ENCODE measurements around the gene PCDH15.
"Not testable (repeated sequence)": the region's sequence is repeated elsewhere in the genome, so short reads cannot be mapped to it uniquely, and the experiment has no call there.

PCDH15 gene

DNA sequence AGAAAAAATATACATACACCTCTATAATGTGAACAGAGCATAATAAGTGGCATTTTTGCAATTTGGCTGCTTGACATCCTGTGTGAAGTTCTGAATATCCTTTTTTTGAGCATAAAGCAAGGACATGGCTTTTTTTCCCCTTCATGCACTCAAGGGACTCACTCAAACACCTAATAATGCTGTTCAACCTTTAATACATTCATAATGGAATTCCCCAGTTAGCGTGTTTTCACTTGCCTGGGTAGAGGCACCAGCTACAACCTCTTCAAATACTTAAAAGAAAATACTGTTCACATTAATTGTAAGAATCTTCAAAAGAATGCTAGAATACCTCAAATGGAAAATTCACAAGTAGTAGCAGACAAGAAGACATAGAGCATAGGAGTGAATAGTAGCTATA, 316.8 kb downstream of the PCDH15 start:
- Mint-ChIP-seq H3K4me1 (ENCODE audit: low read depth in 2 of 2) (no peaks in the 10 kb centered on the region), H3K27ac (no peak overlapping the region), H3K36me3 (ENCODE audit: insufficient read depth) (no peaks in the 10 kb centered on the region), H3K27me3 (no peaks in the 10 kb centered on the region), H3K9me3 (peaks cover 0 to 9% of the 10 kb centered on the region in 2 donors), H3K4me3 (no peak overlapping the region)
- no peak for DNase-seq
- ATAC-seq (replicated peaks): no peak

DNA sequence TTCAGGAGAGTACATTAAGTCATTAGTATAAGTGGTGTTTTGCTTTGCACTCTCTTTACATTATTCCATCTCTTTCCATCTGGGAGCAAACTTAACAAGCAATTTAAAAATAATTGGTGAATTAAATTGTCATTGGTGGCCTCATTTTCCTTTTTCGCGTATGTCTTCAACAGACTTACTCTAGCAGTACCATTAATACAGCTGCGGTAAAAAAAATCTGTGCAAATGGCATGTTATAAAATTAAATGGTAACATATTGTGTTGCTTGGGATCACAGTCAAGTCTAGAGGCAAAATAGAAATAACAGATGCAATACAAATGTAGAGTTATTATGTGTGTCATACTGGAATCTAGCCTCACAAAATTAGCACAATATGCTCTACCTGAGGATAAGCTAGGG, 322.4 kb downstream of the PCDH15 start:
- H3K9me3 Mint-ChIP-seq: peaks cover 3 to 8% of the 10 kb centered on the region in 2 donors
- DNase-seq (no peak), ATAC-seq (replicated peaks) (no peak)
- no peak overlapping the region for H3K27ac Mint-ChIP-seq
- H3K4me3 Mint-ChIP-seq: no peak overlapping the region
- H3K27me3 Mint-ChIP-seq: no peaks in the 10 kb centered on the region
- no peaks in the 10 kb centered on the region for H3K4me1 Mint-ChIP-seq (ENCODE audit: low read depth in 2 of 2)
- no peaks in the 10 kb centered on the region for H3K36me3 Mint-ChIP-seq (ENCODE audit: insufficient read depth)

DNA sequence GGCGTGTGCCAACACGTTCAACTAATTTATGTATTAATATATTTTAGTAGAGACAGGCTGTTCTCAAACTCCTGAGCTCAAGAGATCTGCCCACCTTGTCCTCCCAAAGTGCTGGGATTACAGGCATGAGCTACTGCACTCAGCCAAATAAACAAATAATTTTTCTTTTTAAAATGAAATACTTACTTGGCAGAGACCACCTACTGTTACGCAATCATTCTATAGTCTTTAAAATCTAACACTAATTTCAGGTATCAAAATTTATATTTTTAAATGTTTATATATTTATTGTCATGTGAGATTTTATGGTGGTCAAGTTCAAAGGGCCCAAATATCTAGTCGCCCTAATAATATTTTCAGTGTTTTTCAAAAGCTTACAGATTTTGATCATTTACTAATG, 323.3 kb downstream of the PCDH15 start:
- Mint-ChIP-seq H3K9me3 (peaks cover 2 to 8% of the 10 kb centered on the region in 2 donors), H3K27ac (no peak overlapping the region), H3K4me1 (ENCODE audit: low read depth in 2 of 2) (no peaks in the 10 kb centered on the region), H3K27me3 (no peaks in the 10 kb centered on the region), H3K36me3 (ENCODE audit: insufficient read depth) (no peaks in the 10 kb centered on the region), H3K4me3 (no peak overlapping the region)
- DNase-seq (no peak), ATAC-seq (replicated peaks) (no peak)

DNA sequence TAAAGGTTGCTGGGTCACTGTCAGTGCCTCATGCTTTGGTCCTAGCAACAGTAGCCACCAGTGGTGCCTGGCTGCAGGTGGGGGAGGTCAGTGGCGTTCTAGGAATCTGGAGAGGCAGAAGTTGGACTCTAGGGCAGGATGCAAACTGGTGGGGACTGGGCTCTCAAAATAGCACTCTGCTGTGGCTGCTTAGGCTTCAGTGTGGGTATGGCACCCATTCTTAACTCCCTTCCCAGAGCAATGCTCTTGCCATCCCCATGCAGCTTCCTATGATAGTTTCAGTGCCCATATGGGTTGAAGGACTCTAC, 330.8 kb downstream of the PCDH15 start:
- no peak for DNase-seq
- no peak overlapping the region for H3K27ac Mint-ChIP-seq
- no peak overlapping the region for H3K4me3 Mint-ChIP-seq
- H3K9me3 Mint-ChIP-seq: peaks cover 3 to 16% of the 10 kb centered on the region in 2 donors
- no peaks in the 10 kb centered on the region for H3K4me1 Mint-ChIP-seq (ENCODE audit: low read depth in 2 of 2)
- no peak for ATAC-seq (replicated peaks)
- no peaks in the 10 kb centered on the region for H3K27me3 Mint-ChIP-seq
- no peaks in the 10 kb centered on the region for H3K36me3 Mint-ChIP-seq (ENCODE audit: insufficient read depth)

DNA sequence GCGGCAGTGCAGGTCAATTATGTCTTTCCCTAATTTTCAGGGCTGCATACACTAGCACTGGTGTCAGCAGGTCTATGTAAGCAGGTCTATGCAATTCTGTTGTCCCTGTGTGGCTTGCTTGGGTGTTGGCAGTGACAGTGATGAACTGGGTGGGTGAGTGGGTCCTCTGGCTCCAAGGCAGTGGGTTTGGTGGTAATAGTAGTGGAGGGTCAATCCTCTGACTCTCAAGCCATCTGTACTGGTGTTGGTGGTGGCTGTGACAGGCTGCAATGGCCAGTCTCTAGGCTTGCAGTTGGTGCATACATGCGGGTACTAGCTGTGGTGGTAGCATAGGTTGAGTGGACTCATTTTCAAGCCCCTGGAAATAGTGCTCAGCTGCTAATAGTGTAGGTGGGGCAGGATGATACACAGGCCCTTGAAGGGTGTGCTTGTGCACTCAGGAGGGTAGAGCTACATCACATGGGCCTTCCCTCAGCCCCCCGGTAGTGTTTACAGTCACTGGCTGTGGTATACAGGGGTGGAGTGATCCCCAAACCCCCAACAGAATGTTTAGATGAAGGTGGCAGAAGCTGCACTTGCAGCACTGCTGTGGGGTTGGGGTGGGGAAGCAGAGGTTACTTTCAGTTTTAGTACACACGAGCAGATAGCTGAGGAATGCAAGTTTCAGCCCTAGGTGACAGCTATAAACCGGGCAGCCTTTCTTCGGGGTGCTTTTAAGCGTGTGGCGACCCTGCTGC, 331.3 kb downstream of the PCDH15 start:
- Mint-ChIP-seq H3K27ac (no peak overlapping the region), H3K4me3 (no peak overlapping the region), H3K27me3 (no peaks in the 10 kb centered on the region), H3K4me1 (ENCODE audit: low read depth in 2 of 2) (no peaks in the 10 kb centered on the region), H3K9me3 (peaks cover 4 to 19% of the 10 kb centered on the region in 2 donors), H3K36me3 (ENCODE audit: insufficient read depth) (no peaks in the 10 kb centered on the region)
- DNase-seq (no peak), ATAC-seq (replicated peaks) (no peak)

DNA sequence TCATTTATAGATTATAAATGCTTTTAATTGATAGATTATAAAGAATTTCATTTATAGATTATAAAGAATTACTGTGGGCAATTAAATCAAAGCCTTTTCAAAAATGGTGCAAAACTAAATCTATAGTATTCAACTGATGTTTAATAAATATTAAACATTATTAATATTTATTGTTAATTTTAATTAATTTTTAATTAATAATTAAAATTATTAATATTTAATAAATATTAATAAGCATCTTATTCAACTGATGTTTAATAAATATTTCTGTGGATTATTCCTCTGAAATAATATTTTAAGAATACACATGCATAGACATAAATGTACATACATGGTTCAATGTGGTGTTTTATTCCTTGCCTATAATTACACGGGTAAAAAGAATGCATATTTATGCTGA, 346.8 kb downstream of the PCDH15 start:
- Mint-ChIP-seq H3K4me1 (ENCODE audit: low read depth in 2 of 2) (no peaks in the 10 kb centered on the region), H3K27me3 (no peaks in the 10 kb centered on the region), H3K4me3 (no peak overlapping the region), H3K36me3 (ENCODE audit: insufficient read depth) (no peaks in the 10 kb centered on the region), H3K27ac (no peak overlapping the region), H3K9me3 (peaks cover 16 to 17% of the 10 kb centered on the region in 2 donors)
- DNase-seq: no peak
- ATAC-seq (replicated peaks): no peak

DNA sequence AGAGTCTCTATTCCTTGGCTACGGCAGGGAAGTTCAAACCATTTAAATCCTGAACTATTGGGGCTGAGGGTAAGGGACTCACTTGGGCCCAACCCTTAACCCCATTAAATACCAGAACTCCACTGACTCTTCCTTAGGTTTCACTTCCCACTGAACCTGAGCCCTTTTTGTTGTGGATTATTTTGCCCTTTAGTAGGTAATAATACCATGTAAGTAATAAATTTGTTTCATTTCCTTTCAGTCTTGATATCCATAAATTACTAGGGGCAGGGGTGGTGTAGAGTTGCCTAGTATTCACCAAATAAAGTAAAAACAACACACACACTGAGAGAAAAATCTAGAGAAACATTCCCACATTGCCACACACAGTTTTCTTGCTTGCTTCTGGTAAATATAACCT, 352.0 kb downstream of the PCDH15 start:
- ATAC-seq (replicated peaks): no peak
- no peak for DNase-seq
- Mint-ChIP-seq H3K9me3 (peaks cover 0 to 7% of the 10 kb centered on the region in 2 donors), H3K4me3 (no peak overlapping the region), H3K36me3 (ENCODE audit: insufficient read depth) (no peaks in the 10 kb centered on the region), H3K4me1 (ENCODE audit: low read depth in 2 of 2) (no peaks in the 10 kb centered on the region), H3K27me3 (no peaks in the 10 kb centered on the region), H3K27ac (no peak overlapping the region)

DNA sequence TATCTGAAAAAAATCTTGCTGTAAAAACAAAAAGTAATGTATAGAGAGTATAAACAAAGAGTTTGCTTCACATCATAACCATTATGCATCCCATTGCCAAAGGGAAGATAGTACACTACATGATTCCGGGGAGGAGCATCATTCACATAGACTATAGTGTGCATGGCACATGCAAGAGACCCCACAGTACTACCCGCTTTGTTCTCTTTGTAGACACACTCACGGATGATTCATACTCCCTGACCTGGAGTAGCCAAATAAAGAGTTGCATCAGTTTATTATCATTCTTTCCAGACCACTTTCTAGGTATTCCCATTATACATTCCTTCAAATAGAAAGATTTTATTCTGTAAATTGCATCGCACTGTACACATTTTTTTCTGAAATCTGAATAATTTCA, 356.9 kb downstream of the PCDH15 start:
- H3K4me3 Mint-ChIP-seq: no peak overlapping the region
- H3K36me3 Mint-ChIP-seq (ENCODE audit: insufficient read depth): no peaks in the 10 kb centered on the region
- no peaks in the 10 kb centered on the region for H3K27me3 Mint-ChIP-seq
- ATAC-seq (replicated peaks) (no peak), DNase-seq (no peak)
- no peak overlapping the region for H3K27ac Mint-ChIP-seq
- no peaks in the 10 kb centered on the region for H3K4me1 Mint-ChIP-seq (ENCODE audit: low read depth in 2 of 2)
- H3K9me3 Mint-ChIP-seq: peaks cover 0 to 14% of the 10 kb centered on the region in 2 donors

DNA sequence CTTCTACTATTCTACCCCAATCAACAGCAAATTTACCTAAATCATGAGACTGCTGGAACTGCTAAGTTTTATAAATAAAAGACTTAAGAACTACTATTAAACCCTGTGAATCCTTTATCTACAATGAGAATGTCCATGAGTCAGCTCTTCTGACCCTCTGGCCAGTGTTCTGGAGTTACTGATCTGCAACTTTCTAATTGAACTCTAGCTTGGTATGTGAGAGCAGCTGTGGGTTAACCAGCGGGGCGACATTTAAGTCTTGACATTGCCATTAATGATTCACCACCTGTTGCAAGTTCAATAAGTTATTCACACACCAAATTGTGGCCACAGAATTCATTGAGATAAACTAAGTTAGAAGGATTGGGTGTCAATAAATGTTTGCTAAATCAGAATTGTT, 359.8 kb downstream of the PCDH15 start:
- DNase-seq (no peak), ATAC-seq (replicated peaks) (no peak)
- Mint-ChIP-seq H3K9me3 (peaks cover 0 to 13% of the 10 kb centered on the region in 2 donors), H3K27ac (no peak overlapping the region), H3K4me3 (no peak overlapping the region), H3K36me3 (ENCODE audit: insufficient read depth) (no peaks in the 10 kb centered on the region), H3K27me3 (no peaks in the 10 kb centered on the region), H3K4me1 (ENCODE audit: low read depth in 2 of 2) (no peaks in the 10 kb centered on the region)

DNA sequence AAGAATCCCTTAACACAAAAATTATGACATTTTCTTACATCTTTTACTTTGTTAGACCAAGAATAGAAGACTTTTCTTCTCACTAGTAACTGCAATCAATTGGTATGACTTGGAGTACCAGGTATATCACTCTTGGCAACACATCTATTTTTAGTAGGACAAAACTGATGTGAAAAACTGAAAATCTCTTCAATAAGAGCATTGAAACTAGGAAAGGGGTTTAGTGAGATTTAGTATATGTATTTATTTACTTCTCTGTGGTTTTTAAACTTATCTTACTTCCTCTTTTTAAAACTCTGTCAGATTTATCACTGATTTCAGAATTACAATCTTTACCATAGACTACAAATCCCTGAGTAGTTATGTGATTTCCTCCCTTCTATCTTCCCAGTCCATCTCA, 366.2 kb downstream of the PCDH15 start:
- Mint-ChIP-seq H3K27me3 (no peaks in the 10 kb centered on the region), H3K27ac (no peak overlapping the region), H3K36me3 (ENCODE audit: insufficient read depth) (no peaks in the 10 kb centered on the region), H3K4me1 (ENCODE audit: low read depth in 2 of 2) (no peaks in the 10 kb centered on the region), H3K9me3 (peaks cover 11 to 13% of the 10 kb centered on the region in 2 donors), H3K4me3 (no peak overlapping the region)
- ATAC-seq (replicated peaks): no peak
- no peak for DNase-seq

DNA sequence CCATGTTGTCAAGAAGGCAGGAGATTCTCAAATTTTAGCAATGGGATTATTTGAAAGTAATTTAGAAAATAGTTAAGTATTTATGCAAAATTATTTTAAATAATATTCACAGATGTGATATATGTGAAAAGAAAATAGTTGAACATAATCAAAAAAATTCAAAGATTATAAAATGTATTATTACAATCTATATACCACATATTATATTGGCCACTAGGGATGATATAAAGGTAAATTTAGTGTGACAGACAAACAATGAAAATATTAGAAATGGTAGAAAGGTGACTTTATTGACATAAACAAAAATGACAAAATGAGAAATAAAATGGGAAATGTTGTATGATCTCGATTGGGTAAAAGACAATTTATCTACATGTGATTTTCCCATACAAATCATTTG, 385.5 kb downstream of the PCDH15 start:
- DNase-seq (no peak), ATAC-seq (replicated peaks) (no peak)
- Mint-ChIP-seq H3K27ac (no peak overlapping the region), H3K27me3 (no peaks in the 10 kb centered on the region), H3K36me3 (ENCODE audit: insufficient read depth) (no peaks in the 10 kb centered on the region), H3K4me3 (no peak overlapping the region), H3K4me1 (ENCODE audit: low read depth in 2 of 2) (no peaks in the 10 kb centered on the region), H3K9me3 (peaks cover 6 to 8% of the 10 kb centered on the region in 2 donors)

DNA sequence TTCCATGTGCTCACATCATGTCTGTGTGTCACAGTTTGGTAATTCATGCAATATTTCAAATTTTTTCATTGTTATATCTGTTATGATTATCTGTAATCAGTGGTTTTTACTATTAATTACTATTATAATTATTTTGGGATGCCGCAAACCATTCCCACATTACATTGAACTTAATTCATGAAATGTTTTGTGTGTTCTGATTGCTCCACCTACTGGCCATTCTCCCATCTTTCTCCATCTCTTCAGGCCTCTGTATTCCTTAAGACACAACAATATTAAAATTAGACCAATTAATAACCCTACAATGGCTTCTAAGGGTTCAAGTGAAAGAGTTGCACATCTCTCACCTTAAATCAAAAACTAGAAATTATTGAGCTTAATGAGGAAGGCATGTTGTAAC, 398.5 kb downstream of the PCDH15 start:
- Mint-ChIP-seq H3K27me3 (no peaks in the 10 kb centered on the region), H3K27ac (no peak overlapping the region), H3K36me3 (ENCODE audit: insufficient read depth) (no peaks in the 10 kb centered on the region), H3K4me1 (ENCODE audit: low read depth in 2 of 2) (no peaks in the 10 kb centered on the region), H3K4me3 (no peak overlapping the region), H3K9me3 (peaks cover 8 to 16% of the 10 kb centered on the region in 2 donors)
- no peak for DNase-seq
- no peak for ATAC-seq (replicated peaks)

DNA sequence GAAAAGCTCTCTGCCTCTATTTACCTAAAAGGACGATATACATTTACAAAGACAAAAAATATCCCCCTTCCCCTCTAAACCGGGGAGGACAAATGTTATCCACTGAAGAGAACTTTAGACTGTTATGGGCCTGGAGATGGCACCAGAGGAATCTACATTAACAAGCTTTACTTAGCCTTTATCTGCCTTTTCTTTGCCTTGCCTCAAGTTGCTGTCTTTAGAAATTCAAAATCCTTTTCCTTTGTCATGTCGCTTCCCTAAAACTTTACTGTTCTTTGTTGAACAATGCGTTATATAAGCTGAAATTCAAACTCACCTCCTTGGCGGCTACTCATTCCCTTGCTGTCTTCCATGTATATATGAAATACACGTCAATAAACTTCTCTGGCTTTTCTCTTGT, 405.0 kb downstream of the PCDH15 start:
- H3K27ac Mint-ChIP-seq: no peak overlapping the region
- no peak overlapping the region for H3K4me3 Mint-ChIP-seq
- no peaks in the 10 kb centered on the region for H3K4me1 Mint-ChIP-seq (ENCODE audit: low read depth in 2 of 2)
- no peak for DNase-seq
- no peaks in the 10 kb centered on the region for H3K27me3 Mint-ChIP-seq
- H3K36me3 Mint-ChIP-seq (ENCODE audit: insufficient read depth): no peaks in the 10 kb centered on the region
- H3K9me3 Mint-ChIP-seq: peaks cover 6 to 8% of the 10 kb centered on the region in 2 donors
- no peak for ATAC-seq (replicated peaks)

DNA sequence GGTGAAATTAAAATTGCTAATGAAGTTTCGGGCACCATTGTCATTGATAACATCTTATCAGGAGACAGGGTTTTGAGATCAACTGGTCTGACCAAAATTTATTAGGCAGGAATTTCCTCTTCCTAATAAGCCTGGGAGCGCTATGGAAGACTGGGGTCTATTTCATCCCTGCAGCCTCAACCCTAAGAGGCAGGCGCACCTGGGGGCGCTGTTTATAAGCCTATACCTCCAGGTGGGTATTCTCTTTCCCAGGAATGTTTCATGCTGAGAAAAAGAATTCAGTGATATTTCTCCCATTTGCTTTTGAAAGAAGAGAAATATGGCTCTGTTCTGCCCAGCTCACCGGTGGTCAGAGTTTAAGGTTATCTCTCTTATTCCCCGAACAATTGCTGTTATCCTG, 406.4 kb downstream of the PCDH15 start:
- not testable (repeated sequence) for H3K9me3 Mint-ChIP-seq, H3K4me3 Mint-ChIP-seq

DNA sequence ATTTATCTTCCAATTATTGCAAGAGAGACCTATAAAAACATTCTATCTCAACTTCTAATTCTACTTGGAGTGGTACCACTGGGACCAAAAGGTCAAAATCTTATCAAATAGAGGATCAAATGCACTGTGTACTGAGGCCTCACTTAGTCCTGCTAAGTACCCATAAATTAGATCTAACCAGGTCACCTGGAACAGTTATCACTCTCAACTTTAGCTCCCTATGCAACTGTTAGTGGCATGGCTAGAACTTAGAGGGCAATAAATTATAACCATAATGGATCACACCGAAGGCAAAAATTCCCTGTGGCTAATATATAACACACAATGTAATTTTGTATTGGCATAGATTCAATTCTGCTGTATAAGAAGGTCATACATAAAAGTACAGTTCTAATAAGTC, 428.9 kb downstream of the PCDH15 start:
- no peak for ATAC-seq (replicated peaks)
- H3K4me1 Mint-ChIP-seq (ENCODE audit: low read depth in 2 of 2): no peaks in the 10 kb centered on the region

More for the DNA sequence above, 406.4 kb downstream of the PCDH15 start:
- H3K4me1 Mint-ChIP-seq (ENCODE audit: low read depth in 2 of 2); DNase-seq; ATAC-seq (replicated peaks); H3K27ac Mint-ChIP-seq; H3K36me3 Mint-ChIP-seq (ENCODE audit: insufficient read depth); H3K27me3 Mint-ChIP-seq: not testable (repeated sequence)

More for the DNA sequence above, 428.9 kb downstream of the PCDH15 start:
- Mint-ChIP-seq H3K27ac (no peak overlapping the region), H3K4me3 (no peak overlapping the region), H3K36me3 (ENCODE audit: insufficient read depth) (no peaks in the 10 kb centered on the region), H3K9me3 (peaks cover 2% of the 10 kb centered on the region in 2 donors), H3K27me3 (no peaks in the 10 kb centered on the region)
- DNase-seq: no peak

Data from effector memory CD8-positive, alpha-beta T cell (primary cell).